ENCODE measurements around the gene PTPRK. TPM values are rescaled to one million over a fixed set of nuclear protein-coding genes. Genes with fewer than 3 reads are reported as not detected.

PTPRK gene
- total and polyA plus RNA-seq, 2 experiments from 2014 or later, result 26.9 to 56.4 TPM

GRCh38 chr6:128071212-128071611 is 449.2 kb downstream of the PTPRK start:
- no peak overlapping the region for H3K27ac ChIP-seq (ENCODE audit: low read depth)
- H3K4me1 ChIP-seq (ENCODE audit: insufficient read depth), result peaks cover 18% of the 10 kb centered on the region
- Mint-ChIP-seq H3K4me3 (no peak overlapping the region), H3K27me3 (ENCODE audit: insufficient read depth, low read depth, poor library complexity) (no peaks in the 10 kb centered on the region), H3K9me3 (no peaks in the 10 kb centered on the region), H3K36me3 (ENCODE audit: low read depth) (no peaks in the 10 kb centered on the region), H3K4me1 (peaks cover 30% of the 10 kb centered on the region), H3K27ac (0 out of 2 replicates have a peak overlapping the region, but pooled peaks have one; percentile 51)
- TF ChIP-seq EZH2phosphoT487 (IDR thresholded peaks at IDR 0.05; ENCODE audit: unreplicated experiment), result no peak
- no peak for TF ChIP-seq JUNB (IDR thresholded peaks at IDR 0.05; ENCODE audit: unreplicated experiment)
- TF ChIP-seq CREB1 (CRISPR knock-in tag; IDR thresholded peaks at IDR 0.05; ENCODE audit: low read depth), result no peak
- TF ChIP-seq POLR2AphosphoS5 (IDR thresholded peaks at IDR 0.05; ENCODE audit: low read depth), result no peak
- TF ChIP-seq ZNF462 (CRISPR knock-in tag; IDR thresholded peaks at IDR 0.05), result no peak
- no peak for TF ChIP-seq REST (IDR thresholded peaks at IDR 0.05; ENCODE audit: unreplicated experiment)
- TF ChIP-seq STAT1 (IDR thresholded peaks at IDR 0.05; ENCODE audit: unreplicated experiment), result no peak
- TF ChIP-seq ZNF114 (CRISPR knock-in tag; IDR thresholded peaks at IDR 0.05), result no peak
- no peak for TF ChIP-seq ZNF331 (CRISPR knock-in tag; IDR thresholded peaks at IDR 0.05; ENCODE audit: low read depth)
- TF ChIP-seq NANOG (IDR thresholded peaks at IDR 0.05; ENCODE audit: borderline replicate concordance), result no peak
- no peak for TF ChIP-seq ETS1 (IDR thresholded peaks at IDR 0.05)
- no peak for TF ChIP-seq CTCF (conservative IDR thresholded peaks at IDR 0.05; ENCODE audit: low read depth in 2 of 2)
- TF ChIP-seq EZH2 (IDR thresholded peaks at IDR 0.05; ENCODE audit: low read depth, unreplicated experiment), result no peak
- H4K20me1 ChIP-seq (replicated peaks; ENCODE audit: insufficient read depth), result no peaks in the 10 kb centered on the region
- H3K79me2 ChIP-seq (replicated peaks; ENCODE audit: insufficient read depth), result no peaks in the 10 kb centered on the region
- no peaks in the 10 kb centered on the region; the same call in 1 of the 2 replicates for H3K36me3 ChIP-seq (ENCODE audit: insufficient read depth)
- DNase-seq (ENCODE audit: low spot score) (no peak), ATAC-seq (no peak)
- H3K27me3 ChIP-seq (ENCODE audit: insufficient read depth), result no peaks in the 10 kb centered on the region
- no peak overlapping the region for H2AFZ ChIP-seq
- no peaks in the 10 kb centered on the region for H3K9me2 ChIP-seq (ENCODE audit: insufficient read depth)
- H3K4me3 ChIP-seq, result no peak overlapping the region
- no peaks in the 10 kb centered on the region for H3F3A ChIP-seq (replicated peaks; ENCODE audit: low read depth)
- no peak overlapping the region for H3K4me2 ChIP-seq
